Lower leg skin (tissue), 3 donors: ENCODE results near the gene SEMA3B.

Source experiments
- POLR2A ChIP-seq, 2 donors: fragments of 450-650 bp; IDR thresholded peaks; one replicate each; pipeline ENCODE4 v1.6.1; 2016 to 2017; ENCODE audit warnings: antibody characterized with exemption in 2 of 2, mild to moderate bottlenecking in 1 of 2, moderate library complexity in 1 of 2
- TF ChIP-seq, protein P1 (sequence below), 3 donors: fragments of 450-650 bp; IDR thresholded peaks; one replicate each; pipeline ENCODE4 v1.5.1; 2016; ENCODE audit warnings: antibody characterized with exemption in 3 of 3, mild to moderate bottlenecking in 3 of 3, moderate library complexity in 2 of 3

DNA sequence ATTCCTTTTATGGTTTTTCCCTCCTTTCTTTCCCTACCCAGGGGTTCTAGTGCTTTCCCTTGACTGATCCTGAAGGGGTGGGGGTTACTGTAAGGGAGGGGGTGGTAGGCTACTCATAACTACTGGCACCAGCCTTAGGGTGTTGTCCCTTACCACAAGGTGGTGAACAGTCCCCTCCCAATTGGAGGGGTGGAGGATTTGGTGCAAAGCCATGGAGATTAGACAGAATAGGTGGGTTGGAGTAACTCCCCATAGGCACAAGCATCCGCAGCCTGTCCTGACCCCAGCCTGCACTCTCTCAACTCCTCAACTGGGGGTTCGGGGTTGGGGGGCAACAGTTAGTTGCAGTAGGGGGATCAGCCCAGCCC, 56.1 kb downstream of the SEMA3B start:
- TF ChIP-seq, protein P1, sequence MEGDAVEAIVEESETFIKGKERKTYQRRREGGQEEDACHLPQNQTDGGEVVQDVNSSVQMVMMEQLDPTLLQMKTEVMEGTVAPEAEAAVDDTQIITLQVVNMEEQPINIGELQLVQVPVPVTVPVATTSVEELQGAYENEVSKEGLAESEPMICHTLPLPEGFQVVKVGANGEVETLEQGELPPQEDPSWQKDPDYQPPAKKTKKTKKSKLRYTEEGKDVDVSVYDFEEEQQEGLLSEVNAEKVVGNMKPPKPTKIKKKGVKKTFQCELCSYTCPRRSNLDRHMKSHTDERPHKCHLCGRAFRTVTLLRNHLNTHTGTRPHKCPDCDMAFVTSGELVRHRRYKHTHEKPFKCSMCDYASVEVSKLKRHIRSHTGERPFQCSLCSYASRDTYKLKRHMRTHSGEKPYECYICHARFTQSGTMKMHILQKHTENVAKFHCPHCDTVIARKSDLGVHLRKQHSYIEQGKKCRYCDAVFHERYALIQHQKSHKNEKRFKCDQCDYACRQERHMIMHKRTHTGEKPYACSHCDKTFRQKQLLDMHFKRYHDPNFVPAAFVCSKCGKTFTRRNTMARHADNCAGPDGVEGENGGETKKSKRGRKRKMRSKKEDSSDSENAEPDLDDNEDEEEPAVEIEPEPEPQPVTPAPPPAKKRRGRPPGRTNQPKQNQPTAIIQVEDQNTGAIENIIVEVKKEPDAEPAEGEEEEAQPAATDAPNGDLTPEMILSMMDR (IDR thresholded peaks at IDR 0.05), result no peak
- no peak for TF ChIP-seq POLR2A (IDR thresholded peaks at IDR 0.05)
